Calu3 (cell line): ENCODE data around the gene PDE7B. TPM values are rescaled to one million over a fixed set of nuclear protein-coding genes. Genes with fewer than 3 reads are reported as not detected.

ENCODE experiments used
- BruUV-seq: library from RNA; stranded (reverse); fragments of 400-500 nt; replicated peaks from 2 replicates; lab custom pipeline; 2021; lab: Mats Ljungman, UMichigan
- CTCF ChIA-PET: fragments of 300-600 bp; sonication (Branson Sonifier 250); formaldehyde crosslinking; loops from one replicate; lab custom pipeline; 2022; ENCODE audit warnings: antibody characterized with exemption; lab: Charles Lee
- DNase-seq: peaks from one replicate; pipeline ENCODE4 v3.0.0; 2022
- H3K27ac Mint-ChIP-seq: one replicate; pipeline ENCODE4 v1.8.0; 2022; ENCODE audit warnings: mixed read lengths; ENCODE audit not compliant: unreplicated experiment
- H3K27me3 Mint-ChIP-seq: one replicate; pipeline ENCODE4 v1.8.0; 2022; ENCODE audit warnings: mixed read lengths; ENCODE audit not compliant: unreplicated experiment
- H3K36me3 Mint-ChIP-seq: one replicate; pipeline ENCODE4 v1.8.0; 2022; ENCODE audit warnings: mild to moderate bottlenecking, moderate library complexity, mixed read lengths; ENCODE audit not compliant: insufficient read depth, unreplicated experiment
- H3K4me1 Mint-ChIP-seq: one replicate; pipeline ENCODE4 v1.8.0; 2022; ENCODE audit warnings: mild to moderate bottlenecking, low read depth, mixed read lengths; ENCODE audit not compliant: unreplicated experiment
- H3K4me3 Mint-ChIP-seq: one replicate; pipeline ENCODE4 v1.8.0; 2022; ENCODE audit warnings: mild to moderate bottlenecking, low read depth, moderate library complexity, mixed read lengths; ENCODE audit not compliant: unreplicated experiment
- H3K9me3 Mint-ChIP-seq: one replicate; pipeline ENCODE4 v1.8.0; 2022; ENCODE audit warnings: low read depth, mixed read lengths; ENCODE audit not compliant: unreplicated experiment
- CTCF ChIP-seq: fragments of 200-600 bp; IDR thresholded peaks from one replicate; pipeline ENCODE4 v1.8.0; 2022; ENCODE audit warnings: antibody characterized with exemption; ENCODE audit not compliant: unreplicated experiment
- intact Hi-C: fragments of 100-400 bp; cut with micrococcal nuclease; formaldehyde crosslinking; loops from one replicate; pipeline ENCODE4 v1.10.0; 2022; ENCODE audit not compliant: unreplicated experiment
- total RNA-seq: library from RNA; stranded (reverse); gene quantifications from 2 replicates; pipeline ENCODE4 v1.2.3, GENCODE V29; 2022

The PDE7B gene
- total RNA-seq, 1 experiment from 2014 or later, result 0.09 TPM

GRCh38 chr6:136169394-136170148, 318.1 kb downstream of the PDE7B start:
- DNase-seq, result no peak
- Mint-ChIP-seq H3K9me3 (peaks cover 5% of the 10 kb centered on the region), H3K27me3 (no peaks in the 10 kb centered on the region), H3K27ac (no peak overlapping the region), H3K4me1 (no peaks in the 10 kb centered on the region), H3K36me3 (no peaks in the 10 kb centered on the region), H3K4me3 (no peak overlapping the region)
- CTCF ChIA-PET, result no interaction called here
- intact Hi-C loops, result no loop called here
- no peak for TF ChIP-seq CTCF
- no TSS peak for BruUV-seq

GRCh38 chr6:136171231-136171630, 319.7 kb downstream of the PDE7B start:
- no peaks in the 10 kb centered on the region for H3K4me1 Mint-ChIP-seq
- no peaks in the 10 kb centered on the region for H3K36me3 Mint-ChIP-seq
- DNase-seq, result no peak
- H3K4me3 Mint-ChIP-seq, result no peak overlapping the region
- no peaks in the 10 kb centered on the region for H3K27me3 Mint-ChIP-seq
- no TSS peak for BruUV-seq
- CTCF ChIA-PET, result no interaction called here
- peaks cover 5% of the 10 kb centered on the region for H3K9me3 Mint-ChIP-seq
- TF ChIP-seq CTCF, result no peak
- H3K27ac Mint-ChIP-seq, result no peak overlapping the region
- intact Hi-C loops, result no loop called here

- H3K4me1 Mint-ChIP-seq, result no peaks in the 10 kb centered on the region
- no peak overlapping the region for H3K4me3 Mint-ChIP-seq
- no peaks in the 10 kb centered on the region for H3K36me3 Mint-ChIP-seq
- no peak for DNase-seq
- intact Hi-C loops, result no loop called here
- BruUV-seq, result no TSS peak
- no peak for TF ChIP-seq CTCF
- no peaks in the 10 kb centered on the region for H3K27me3 Mint-ChIP-seq
- no peaks in the 10 kb centered on the region for H3K9me3 Mint-ChIP-seq
- CTCF ChIA-PET, result no interaction called here
- no peak overlapping the region for H3K27ac Mint-ChIP-seq
These were observed 322.3 kb downstream of the PDE7B start for GRCh38 chr6:136173519-136174507.

GRCh38 chr6:136174510-136174909, 323.0 kb downstream of the PDE7B start:
- Mint-ChIP-seq H3K9me3 (no peaks in the 10 kb centered on the region), H3K27ac (no peak overlapping the region), H3K27me3 (no peaks in the 10 kb centered on the region), H3K4me1 (no peaks in the 10 kb centered on the region), H3K36me3 (no peaks in the 10 kb centered on the region), H3K4me3 (no peak overlapping the region)
- CTCF ChIA-PET, result no interaction called here
- DNase-seq, result no peak
- no TSS peak for BruUV-seq
- intact Hi-C loops, result no loop called here
- TF ChIP-seq CTCF, result no peak
